Choroid plexus epithelial cell (primary cell): ENCODE data around the gene MRPS23.

Experiments
- DNase-seq: peaks from one replicate; pipeline ENCODE4 v3.0.0-alpha.2; 2010; ENCODE audit warnings: low read depth
- H3K4me3 ChIP-seq: 2 replicates; pipeline ENCODE4 v1.5.1; 2011; ENCODE audit warnings: low read depth, mild to moderate bottlenecking, control low read depth, low read length, moderate library complexity
- CTCF ChIP-seq: conservative IDR thresholded peaks from 2 replicates; pipeline ENCODE4 v1.5.1; 2011; ENCODE audit warnings: low read depth, mild to moderate bottlenecking, control low read depth, inconsistent platforms, low read length, moderate library complexity

MRPS23 gene

GRCh38 chr17:57806167-57806830, 43.5 kb downstream of the MRPS23 start:
- H3K4me3 ChIP-seq, result no peak overlapping the region
- no peak for TF ChIP-seq CTCF
- DNase-seq, result no peak

GRCh38 chr17:57803021-57803420, 46.8 kb downstream of the MRPS23 start:
- no peak overlapping the region for H3K4me3 ChIP-seq
- TF ChIP-seq CTCF, result no peak
- DNase-seq, result no peak

- H3K4me3 ChIP-seq, result no peak overlapping the region
- TF ChIP-seq CTCF, result no peak
- DNase-seq, result no peak
Observed at GRCh38 chr17:57801044-57801711, 48.7 kb downstream of the MRPS23 start.

- no peak for DNase-seq
- no peak for TF ChIP-seq CTCF
- no peak overlapping the region for H3K4me3 ChIP-seq
Observed at GRCh38 chr17:57794841-57795240, 55.0 kb downstream of the MRPS23 start.

- DNase-seq, result no peak
- no peak overlapping the region for H3K4me3 ChIP-seq
- TF ChIP-seq CTCF, result no peak
Observed at GRCh38 chr17:57788725-57789124, 61.1 kb downstream of the MRPS23 start.

GRCh38 chr17:57785022-57785421, 64.8 kb downstream of the MRPS23 start:
- DNase-seq, result peak; percentile 4
- no peak for TF ChIP-seq CTCF
- no peak overlapping the region for H3K4me3 ChIP-seq
